Skeletal muscle satellite cell (primary cell): ENCODE data around the gene GABRA4. TPM values are rescaled to one million over a fixed set of nuclear protein-coding genes. Genes with fewer than 3 reads are reported as not detected.

Experiments used
- H3K27me3 ChIP-seq: 2 replicates; pipeline ENCODE4 v1.7.0; 2013; ENCODE audit warnings: low read length; ENCODE audit not compliant: control insufficient read depth, insufficient read depth
- H3K36me3 ChIP-seq: 2 replicates; pipeline ENCODE4 v1.7.0; 2013; ENCODE audit warnings: mild to moderate bottlenecking, control low read depth, low read length; ENCODE audit not compliant: insufficient read depth
- H3K4me1 ChIP-seq: 2 replicates; pipeline ENCODE4 v1.7.0; 2013; ENCODE audit warnings: low read length; ENCODE audit not compliant: control insufficient read depth, insufficient read depth
- H3K4me2 ChIP-seq: 2 replicates; pipeline ENCODE4 v1.7.0; 2013; ENCODE audit warnings: mild to moderate bottlenecking, low read length
- H3K4me3 ChIP-seq: 2 replicates; pipeline ENCODE4 v1.7.0; 2013; ENCODE audit warnings: low read length
- H3K9ac ChIP-seq: 2 replicates; pipeline ENCODE4 v1.7.0; 2013; ENCODE audit warnings: mild to moderate bottlenecking, low read depth, low read length, moderate library complexity
- H3K9me3 ChIP-seq: replicated peaks from 2 replicates; pipeline ENCODE4 v1.7.0; 2013; ENCODE audit warnings: mild to moderate bottlenecking, control low read depth, low read length
- total RNA-seq: library from RNA; depleted of rRNA; stranded (reverse); fragments of >200 nt; gene quantifications from 2 replicates; pipeline ENCODE4 v1.2.3, GENCODE V29; 2012; rRNA removed

Gene GABRA4
- total RNA-seq = not detected in 2 replicates

- peaks cover 6% of the 10 kb centered on the region for H3K4me1 ChIP-seq
- H3K27me3 ChIP-seq = peaks cover 58% of the 10 kb centered on the region
- H3K36me3 ChIP-seq = no peaks in the 10 kb centered on the region
- H3K9me3 ChIP-seq = no peaks in the 10 kb centered on the region
- H3K4me3 ChIP-seq = peak within 1 kb of the TSS; percentile 31
- no peak within 1 kb of the TSS for H3K9ac ChIP-seq
- H3K4me2 ChIP-seq = peak within 1 kb of the TSS; percentile 61
Observed at GRCh38 chr4:46993075-46994006, at the start of gene GABRA4. TSS of gene GABRA4 (minus strand) at chr4:46993581. CDS start at chr4:46993424, 157 bp downstream.

- Histone ChIP-seq H3K27me3 (peaks cover 42% of the 10 kb centered on the region), H3K36me3 (no peaks in the 10 kb centered on the region), H3K4me3 (no peak overlapping the region), H3K4me1 (no peaks in the 10 kb centered on the region), H3K9ac (no peak overlapping the region), H3K4me2 (no peak overlapping the region), H3K9me3 (no peaks in the 10 kb centered on the region)
Observed at GRCh38 chr4:47040828-47041227, 47.4 kb upstream of the GABRA4 start.

- no peaks in the 10 kb centered on the region for H3K9me3 ChIP-seq
- H3K4me1 ChIP-seq = no peaks in the 10 kb centered on the region
- H3K9ac ChIP-seq = no peak overlapping the region
- no peaks in the 10 kb centered on the region for H3K36me3 ChIP-seq
- no peak overlapping the region for H3K4me2 ChIP-seq
- no peak overlapping the region for H3K4me3 ChIP-seq
- H3K27me3 ChIP-seq = peaks cover 41% of the 10 kb centered on the region
Observed at GRCh38 chr4:47038263-47038662, 44.9 kb upstream of the GABRA4 start.

- H3K27me3 ChIP-seq = peaks cover 57% of the 10 kb centered on the region
- peak overlapping the region; percentile 18 for H3K9ac ChIP-seq
Observed at GRCh38 chr4:47032405-47033106, 39.2 kb upstream of the GABRA4 start.

GRCh38 chr4:47031751-47032404 is 38.5 kb upstream of the GABRA4 start:
- Histone ChIP-seq H3K4me3 (peak overlapping the region; percentile 71), H3K9me3 (no peaks in the 10 kb centered on the region), H3K27me3 (peaks cover 57% of the 10 kb centered on the region), H3K4me1 (peaks cover 15% of the 10 kb centered on the region), H3K36me3 (no peaks in the 10 kb centered on the region), H3K4me2 (peak overlapping the region; percentile 94), H3K9ac (no peak overlapping the region)

More at GRCh38 chr4:47032405-47033106, 39.2 kb upstream of the GABRA4 start:
- Histone ChIP-seq H3K4me1 (peaks cover 15% of the 10 kb centered on the region), H3K9me3 (no peaks in the 10 kb centered on the region), H3K4me2 (peak overlapping the region; percentile 94), H3K4me3 (peak overlapping the region; percentile 71), H3K36me3 (no peaks in the 10 kb centered on the region)

- Histone ChIP-seq H3K9ac (peak within 1 kb of the TSS; percentile 18), H3K4me2 (peak within 1 kb of the TSS; percentile 94), H3K9me3 (no peaks in the 10 kb centered on the region), H3K4me1 (peaks cover 15% of the 10 kb centered on the region), H3K27me3 (peaks cover 57% of the 10 kb centered on the region), H3K36me3 (no peaks in the 10 kb centered on the region), H3K4me3 (peak within 1 kb of the TSS; percentile 71)
Observed at GRCh38 chr4:47031011-47031678, 37.8 kb upstream of the GABRA4 start, which contains the start of gene GABRB1. TSS of gene GABRB1 (plus strand) at chr4:47031567.

GRCh38 chr4:47017494-47017893 is 24.1 kb upstream of the GABRA4 start:
- Histone ChIP-seq H3K4me2 (no peak overlapping the region), H3K4me3 (no peak overlapping the region), H3K9ac (no peak overlapping the region), H3K27me3 (peaks cover 6% of the 10 kb centered on the region), H3K9me3 (no peaks in the 10 kb centered on the region), H3K36me3 (no peaks in the 10 kb centered on the region), H3K4me1 (no peaks in the 10 kb centered on the region)

GRCh38 chr4:47017081-47017480 is 23.7 kb upstream of the GABRA4 start:
- no peaks in the 10 kb centered on the region for H3K9me3 ChIP-seq
- H3K4me3 ChIP-seq = no peak overlapping the region
- no peak overlapping the region for H3K4me2 ChIP-seq
- peaks cover 2% of the 10 kb centered on the region for H3K27me3 ChIP-seq
- no peaks in the 10 kb centered on the region for H3K36me3 ChIP-seq
- no peak overlapping the region for H3K9ac ChIP-seq
- H3K4me1 ChIP-seq = no peaks in the 10 kb centered on the region

GRCh38 chr4:47013373-47013772 is 20.0 kb upstream of the GABRA4 start:
- Histone ChIP-seq H3K27me3 (no peaks in the 10 kb centered on the region), H3K36me3 (no peaks in the 10 kb centered on the region), H3K9ac (no peak overlapping the region), H3K9me3 (no peaks in the 10 kb centered on the region), H3K4me2 (no peak overlapping the region), H3K4me3 (no peak overlapping the region), H3K4me1 (no peaks in the 10 kb centered on the region)

GRCh38 chr4:47012676-47013075 is 19.3 kb upstream of the GABRA4 start:
- no peaks in the 10 kb centered on the region for H3K9me3 ChIP-seq
- no peak overlapping the region for H3K9ac ChIP-seq
- no peak overlapping the region for H3K4me3 ChIP-seq
- no peaks in the 10 kb centered on the region for H3K36me3 ChIP-seq
- no peaks in the 10 kb centered on the region for H3K27me3 ChIP-seq
- no peak overlapping the region for H3K4me2 ChIP-seq
- no peaks in the 10 kb centered on the region for H3K4me1 ChIP-seq
